Activated naive CD4-positive, alpha-beta T cell treated with anti-CD3 and anti-CD28 coated beads, Interleukin-2, amount 50 U/mL, for 72 hours (primary cell): ENCODE measurements around the gene THSD4. TPM values are rescaled to one million over a fixed set of nuclear protein-coding genes. Genes with fewer than 3 reads are reported as not detected.

ENCODE experiments used
- ATAC-seq, 2 donors: fragments of 150-1000 bp; cut with Tn5 transposase; 2 replicates each; pipeline ENCODE4 v1.10.0; 2021; ENCODE audit warnings: mild to moderate bottlenecking in 2 of 2, moderate library complexity in 2 of 2
- DNase-seq, 2 donors: peaks; one replicate each; pipeline ENCODE4 v3.0.0; 2021 to 2022; ENCODE audit warnings: low spot score in 2 of 2
- H3K27ac Mint-ChIP-seq, 2 donors: one replicate each; pipeline ENCODE4 v1.8.0; 2022; ENCODE audit warnings: mild to moderate bottlenecking in 2 of 2, mixed read lengths in 2 of 2
- H3K36me3 Mint-ChIP-seq, 2 donors: one replicate each; pipeline ENCODE4 v1.8.0; 2022; ENCODE audit warnings: mixed read lengths in 2 of 2
- H3K9me3 Mint-ChIP-seq, 2 donors: one replicate each; pipeline ENCODE4 v1.8.0; 2022; ENCODE audit warnings: mixed read lengths in 2 of 2
- total RNA-seq, 2 donors: library from RNA; stranded (reverse); gene quantifications; one replicate each; pipeline ENCODE4 v1.2.3, GENCODE V29; 2022

THSD4 gene
- total RNA-seq, 2 donors from 2014 or later = not detected

DNA sequence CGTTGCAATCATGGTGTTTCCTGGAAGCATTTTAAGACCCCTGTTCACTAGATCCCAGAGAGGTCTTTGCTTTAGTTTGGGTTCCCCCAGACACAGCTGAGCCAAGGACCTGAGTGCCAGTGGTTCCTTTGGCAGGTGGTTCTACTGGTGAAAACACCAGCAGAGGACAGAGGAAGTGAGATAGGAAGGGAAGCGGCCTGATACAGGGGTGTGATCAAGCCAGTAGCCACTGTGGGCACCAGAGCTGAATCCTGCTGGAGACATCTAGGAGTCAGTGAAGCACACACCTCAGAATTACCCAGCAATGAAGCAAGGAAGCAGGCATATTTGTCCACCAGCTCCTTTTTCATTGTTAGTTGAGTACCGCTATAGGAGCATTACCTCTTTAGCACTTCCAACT, 451.9 kb downstream of the THSD4 start:
- H3K27ac Mint-ChIP-seq = no peak overlapping the region
- H3K9me3 Mint-ChIP-seq = no peaks in the 10 kb centered on the region
- no peak for ATAC-seq
- no peaks in the 10 kb centered on the region for H3K36me3 Mint-ChIP-seq
- no peak for DNase-seq

GRCh38 chr15:71568227-71568626, 453.0 kb downstream of the THSD4 start:
- Mint-ChIP-seq H3K9me3 (no peaks in the 10 kb centered on the region), H3K36me3 (no peaks in the 10 kb centered on the region), H3K27ac (no peak overlapping the region)
- no peak for ATAC-seq
- no peak for DNase-seq

GRCh38 chr15:71570736-71571135, 455.5 kb downstream of the THSD4 start:
- no peak overlapping the region for H3K27ac Mint-ChIP-seq
- H3K9me3 Mint-ChIP-seq = no peaks in the 10 kb centered on the region
- H3K36me3 Mint-ChIP-seq = no peaks in the 10 kb centered on the region
- no peak for ATAC-seq
- no peak for DNase-seq

DNA sequence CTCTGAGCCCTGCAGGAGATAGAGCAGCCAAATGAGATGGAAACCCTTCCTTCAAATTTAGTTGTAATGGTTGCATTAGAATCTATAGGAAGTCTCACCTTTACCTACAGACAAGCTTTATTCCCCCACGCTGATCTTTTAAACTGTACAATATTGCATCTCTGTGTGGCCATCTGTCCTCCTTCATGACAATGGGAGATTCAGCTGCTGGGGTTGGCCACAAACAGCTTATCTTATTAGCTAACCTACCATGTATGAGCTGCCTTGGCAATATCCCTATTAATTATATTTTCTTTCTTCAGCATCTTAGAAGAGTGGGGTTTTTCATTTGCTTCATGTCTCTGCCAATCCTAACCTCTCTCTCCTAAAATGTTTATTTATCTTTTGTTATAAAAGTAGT, 456.4 kb downstream of the THSD4 start:
- Mint-ChIP-seq H3K27ac (no peak overlapping the region), H3K36me3 (no peaks in the 10 kb centered on the region), H3K9me3 (no peaks in the 10 kb centered on the region)
- ATAC-seq = no peak
- DNase-seq = no peak

DNA sequence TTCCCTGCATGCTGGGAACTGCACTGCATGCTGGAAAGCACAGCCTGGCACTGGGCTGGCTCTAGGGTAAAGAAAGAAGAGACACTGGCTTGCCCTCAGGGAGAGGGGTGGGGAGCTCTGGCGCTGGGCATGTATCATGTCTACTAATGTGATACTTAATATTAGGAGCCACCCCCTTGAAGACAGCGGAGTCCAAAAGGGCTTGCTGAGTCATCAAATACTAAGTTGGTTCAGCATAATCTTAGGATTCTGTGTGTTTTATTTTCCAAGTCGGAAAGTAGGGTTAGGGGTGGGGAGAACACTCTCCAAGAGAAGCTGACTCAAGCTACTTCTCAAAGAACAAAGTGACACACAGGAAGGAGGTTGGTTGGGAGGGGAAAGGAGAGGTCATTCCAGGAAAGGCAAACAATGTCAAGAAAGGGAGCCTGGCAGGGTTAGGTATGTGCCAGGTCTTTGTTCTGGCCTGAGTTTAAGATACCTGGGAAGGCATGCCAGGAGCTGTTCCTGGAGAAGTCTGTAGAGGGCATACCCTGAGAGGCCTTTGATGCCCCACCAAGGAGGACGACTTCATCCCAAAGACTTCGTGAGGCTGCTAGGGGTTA, 457.3 kb downstream of the THSD4 start:
- ATAC-seq (no peak), DNase-seq (no peak)
- no peak overlapping the region for H3K27ac Mint-ChIP-seq
- no peaks in the 10 kb centered on the region for H3K9me3 Mint-ChIP-seq
- H3K36me3 Mint-ChIP-seq = no peaks in the 10 kb centered on the region

DNA sequence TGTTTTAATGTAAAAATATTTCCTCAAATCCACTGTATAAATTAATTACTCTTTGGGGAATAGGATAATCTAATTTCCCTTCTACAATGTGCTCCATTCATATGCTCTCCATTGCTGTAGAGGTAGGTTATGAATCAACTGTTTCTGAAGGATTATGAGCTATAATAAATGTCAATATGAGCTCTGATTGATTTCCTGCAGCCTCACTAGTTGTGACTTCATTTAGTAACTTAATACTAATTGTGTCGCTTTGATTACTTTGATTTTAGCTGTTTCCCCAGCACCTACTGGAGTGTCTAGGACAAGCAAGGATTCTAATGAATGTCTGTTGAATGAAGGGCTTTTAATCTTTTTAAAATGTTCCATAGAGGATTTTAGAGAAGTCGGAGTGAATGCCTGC, 458.3 kb downstream of the THSD4 start:
- no peaks in the 10 kb centered on the region for H3K36me3 Mint-ChIP-seq
- no peak overlapping the region for H3K27ac Mint-ChIP-seq
- DNase-seq (no peak), ATAC-seq (no peak)
- H3K9me3 Mint-ChIP-seq = no peaks in the 10 kb centered on the region

DNA sequence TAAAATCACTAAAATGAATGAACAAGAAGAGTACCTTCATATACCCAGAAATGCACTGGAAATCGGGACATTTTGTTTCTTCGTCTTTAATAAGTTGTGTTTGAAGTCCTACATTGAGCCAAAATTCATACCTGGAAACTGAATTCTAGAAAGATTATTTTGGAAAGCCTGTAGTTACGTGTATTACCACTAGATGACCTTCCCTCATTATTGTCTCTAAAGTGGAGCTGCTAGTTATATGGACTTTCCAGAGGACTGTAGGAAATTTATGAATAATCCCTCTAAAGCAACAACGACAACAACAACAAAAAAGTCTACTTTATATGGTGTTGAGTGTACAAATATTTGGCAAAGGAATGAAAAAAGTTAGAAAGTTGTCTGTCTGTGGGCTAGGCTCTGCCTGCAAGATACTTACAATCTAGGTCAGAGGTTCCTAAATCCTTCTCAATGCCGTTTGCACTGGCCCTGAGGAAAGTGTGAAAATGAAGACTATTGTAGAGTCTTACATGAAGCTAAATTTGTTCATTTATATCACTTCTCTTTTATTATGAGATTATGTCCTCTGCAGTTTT, 460.3 kb downstream of the THSD4 start:
- ATAC-seq (no peak), DNase-seq (no peak)
- H3K36me3 Mint-ChIP-seq = no peaks in the 10 kb centered on the region
- H3K9me3 Mint-ChIP-seq = no peaks in the 10 kb centered on the region
- no peak overlapping the region for H3K27ac Mint-ChIP-seq

DNA sequence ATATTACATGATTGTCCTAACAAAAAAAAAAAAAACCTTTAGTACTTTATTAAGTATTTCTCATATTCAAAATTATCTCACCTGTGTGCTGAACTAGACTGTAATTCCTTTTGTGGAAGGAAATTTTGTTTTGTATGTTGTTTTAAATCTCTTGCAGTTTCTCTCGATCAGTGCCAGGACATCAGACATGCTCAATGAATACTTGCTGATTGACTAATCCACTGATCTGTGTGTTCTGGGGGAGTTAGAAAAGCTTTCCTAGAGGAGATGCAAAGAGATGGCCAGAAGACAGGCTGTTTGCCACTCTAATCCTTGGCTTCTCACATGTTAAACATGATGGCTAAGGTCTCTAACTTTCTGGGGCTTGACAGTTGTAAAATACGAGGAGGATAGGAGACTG, 461.8 kb downstream of the THSD4 start:
- no peak for DNase-seq
- H3K9me3 Mint-ChIP-seq = no peaks in the 10 kb centered on the region
- ATAC-seq = no peak

GRCh38 chr15:71581398-71581930, 466.2 kb downstream of the THSD4 start:
- Mint-ChIP-seq H3K27ac (no peak overlapping the region), H3K9me3 (peaks cover 14 to 17% of the 10 kb centered on the region in 2 donors), H3K36me3 (peaks cover 8 to 12% of the 10 kb centered on the region in 2 donors)
- no peak for ATAC-seq
- no peak for DNase-seq

More for the DNA sequence above, 461.8 kb downstream of the THSD4 start:
- H3K36me3 Mint-ChIP-seq = no peaks in the 10 kb centered on the region
- no peak overlapping the region for H3K27ac Mint-ChIP-seq

DNA sequence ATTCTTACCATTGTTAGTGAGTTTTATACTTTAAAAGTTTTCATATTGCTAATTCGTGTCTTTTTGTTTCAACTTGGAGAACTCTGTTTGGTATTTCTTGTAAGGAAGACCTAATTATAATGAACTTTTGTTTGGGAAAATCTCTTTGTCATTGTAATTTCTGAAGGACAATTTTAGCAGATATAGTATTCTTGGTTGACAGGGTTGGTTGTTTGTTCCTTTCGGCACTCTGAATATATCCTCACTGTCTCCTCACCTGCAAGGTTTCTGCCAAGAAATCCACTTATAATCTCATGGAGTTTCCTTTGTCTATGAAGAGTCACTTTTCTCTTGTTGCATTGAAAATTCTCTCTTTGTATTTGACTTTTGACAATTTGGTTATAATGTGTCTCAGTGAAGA, 469.9 kb downstream of the THSD4 start:
- DNase-seq (no peak), ATAC-seq (no peak)
- Mint-ChIP-seq H3K27ac (no peak overlapping the region), H3K9me3 (peaks cover 14 to 18% of the 10 kb centered on the region in 2 donors), H3K36me3 (peaks cover 8 to 16% of the 10 kb centered on the region in 2 donors)

- Mint-ChIP-seq H3K9me3 (peaks cover 14 to 18% of the 10 kb centered on the region in 2 donors), H3K27ac (no peak overlapping the region), H3K36me3 (peaks cover 8 to 16% of the 10 kb centered on the region in 2 donors)
- no peak for ATAC-seq
- no peak for DNase-seq
Measured at GRCh38 chr15:71586463-71586862, 471.2 kb downstream of the THSD4 start.

DNA sequence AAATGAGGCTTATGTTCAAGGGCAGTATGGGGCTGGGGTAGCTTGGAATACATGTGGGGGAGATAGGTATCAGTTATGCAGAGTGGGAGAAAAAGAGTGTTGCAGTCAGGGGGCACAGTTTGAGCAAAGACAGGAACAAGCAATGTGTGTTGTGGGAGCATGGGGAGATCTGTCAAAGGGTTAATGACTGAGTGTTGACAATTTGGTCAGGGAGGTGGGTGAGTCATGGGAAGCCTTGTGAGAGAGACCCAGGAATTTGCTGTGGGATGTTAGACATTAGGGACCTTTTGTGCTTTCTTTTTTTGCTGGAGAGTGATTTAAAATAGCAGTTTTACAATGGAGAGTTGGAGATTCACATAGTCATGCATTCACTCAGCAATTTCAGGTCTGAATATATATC, 473.5 kb downstream of the THSD4 start:
- peaks cover 8 to 16% of the 10 kb centered on the region in 2 donors for H3K36me3 Mint-ChIP-seq
- ATAC-seq (no peak), DNase-seq (no peak)
- H3K9me3 Mint-ChIP-seq = peaks cover 5 to 16% of the 10 kb centered on the region in 2 donors
- H3K27ac Mint-ChIP-seq = no peak overlapping the region

DNA sequence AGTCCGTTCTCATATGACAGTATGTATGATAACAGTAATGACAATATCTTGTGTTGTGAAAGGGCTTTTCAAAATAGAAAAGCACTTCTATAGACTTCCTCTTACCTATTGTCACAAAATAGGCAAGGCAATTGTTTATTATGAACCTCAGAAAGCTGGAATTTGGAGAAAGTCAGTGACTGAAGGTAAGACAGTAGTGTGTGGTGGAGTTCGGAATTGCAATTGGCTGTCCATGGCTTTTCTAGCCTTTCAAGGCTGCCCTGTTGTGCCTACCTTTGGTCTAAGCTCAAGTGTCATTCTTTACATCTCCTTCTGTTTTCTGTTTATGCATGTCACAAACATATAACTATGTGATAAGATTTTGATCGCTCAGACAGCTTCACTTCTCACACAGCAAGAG, 475.8 kb downstream of the THSD4 start:
- Mint-ChIP-seq H3K36me3 (peaks cover 0 to 8% of the 10 kb centered on the region in 2 donors), H3K27ac (no peak overlapping the region), H3K9me3 (peaks cover 0 to 5% of the 10 kb centered on the region in 2 donors)
- no peak for DNase-seq
- no peak for ATAC-seq

GRCh38 chr15:71592203-71592602, 476.9 kb downstream of the THSD4 start:
- ATAC-seq (no peak), DNase-seq (no peak)
- Mint-ChIP-seq H3K27ac (no peak overlapping the region), H3K36me3 (no peaks in the 10 kb centered on the region), H3K9me3 (no peaks in the 10 kb centered on the region)

DNA sequence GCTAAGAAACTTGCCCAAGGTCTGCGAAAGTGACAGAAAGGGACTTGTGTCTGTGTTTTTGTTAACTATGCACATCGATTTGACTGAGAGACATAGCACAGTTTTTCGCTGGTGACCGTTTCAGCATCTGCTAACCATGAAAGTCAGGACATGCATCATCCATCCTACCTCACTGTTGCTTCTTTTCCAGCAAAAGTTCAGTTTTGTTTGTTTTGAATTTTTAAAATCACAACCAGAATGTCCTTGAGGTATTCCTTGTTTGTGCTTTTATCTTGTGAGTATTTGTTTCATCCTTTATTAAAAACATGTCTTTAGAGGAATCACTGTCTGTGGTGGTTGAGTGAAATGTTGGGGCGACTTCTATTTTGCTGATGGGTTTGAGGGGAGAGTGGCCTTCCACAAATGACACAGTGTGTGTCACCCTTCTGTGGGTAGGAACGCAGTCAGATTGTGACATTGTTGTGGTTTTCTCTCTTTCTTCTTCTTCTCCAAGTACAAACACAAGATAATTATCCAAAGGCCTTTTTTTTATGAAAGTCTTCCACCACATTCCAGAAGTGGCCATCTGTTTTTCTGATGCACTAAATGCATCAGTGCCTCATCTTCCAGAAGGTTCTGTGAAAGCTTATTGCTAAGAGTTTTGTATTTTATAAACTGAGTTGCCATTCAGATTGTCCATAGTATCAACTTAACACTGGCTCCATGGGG, 480.7 kb downstream of the THSD4 start:
- H3K9me3 Mint-ChIP-seq = no peaks in the 10 kb centered on the region
- no peak for DNase-seq
- no peaks in the 10 kb centered on the region for H3K36me3 Mint-ChIP-seq
- no peak for ATAC-seq
- H3K27ac Mint-ChIP-seq = no peak overlapping the region

DNA sequence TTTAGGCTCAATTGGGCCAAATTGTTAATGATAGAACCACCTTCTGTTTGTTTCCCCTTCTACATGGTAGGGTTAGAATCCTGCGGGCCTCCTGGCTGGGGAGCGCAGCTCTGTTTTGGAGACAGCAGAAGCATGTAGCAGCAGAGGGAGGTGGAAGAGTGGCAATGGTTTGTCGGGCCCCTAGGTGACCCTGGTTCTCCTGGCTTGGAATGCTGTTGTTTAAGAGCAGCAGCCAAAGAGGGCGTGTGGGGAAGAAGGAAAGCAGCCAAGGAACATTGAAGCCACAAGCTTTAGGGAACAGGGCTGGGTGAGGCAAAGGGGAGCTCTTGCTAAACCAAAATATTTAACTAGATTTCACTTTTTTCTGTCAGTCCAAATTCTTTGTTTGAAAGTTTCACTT, 481.4 kb downstream of the THSD4 start:
- Mint-ChIP-seq H3K36me3 (no peaks in the 10 kb centered on the region), H3K9me3 (no peaks in the 10 kb centered on the region), H3K27ac (no peak overlapping the region)
- ATAC-seq = no peak
- DNase-seq = no peak

DNA sequence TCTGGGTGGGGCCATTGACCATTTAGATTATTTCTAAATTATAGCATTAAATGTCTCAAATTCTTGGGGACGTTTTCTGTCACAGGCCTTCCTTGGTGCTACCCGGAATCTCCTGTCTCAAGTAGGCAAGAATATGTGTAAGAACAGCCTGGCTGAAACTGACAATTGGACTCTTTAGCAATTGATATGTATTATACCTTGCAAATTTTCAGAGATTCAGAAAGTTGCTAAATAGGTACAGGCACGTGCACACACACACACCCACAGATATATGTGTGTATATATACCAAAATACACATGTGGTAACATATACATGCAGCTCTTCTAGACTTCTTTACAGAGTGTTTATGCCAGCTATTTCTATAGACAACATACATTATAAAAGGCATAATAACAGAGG, 481.9 kb downstream of the THSD4 start:
- H3K27ac Mint-ChIP-seq = no peak overlapping the region
- no peaks in the 10 kb centered on the region for H3K36me3 Mint-ChIP-seq
- ATAC-seq = no peak
- DNase-seq = no peak
- no peaks in the 10 kb centered on the region for H3K9me3 Mint-ChIP-seq

DNA sequence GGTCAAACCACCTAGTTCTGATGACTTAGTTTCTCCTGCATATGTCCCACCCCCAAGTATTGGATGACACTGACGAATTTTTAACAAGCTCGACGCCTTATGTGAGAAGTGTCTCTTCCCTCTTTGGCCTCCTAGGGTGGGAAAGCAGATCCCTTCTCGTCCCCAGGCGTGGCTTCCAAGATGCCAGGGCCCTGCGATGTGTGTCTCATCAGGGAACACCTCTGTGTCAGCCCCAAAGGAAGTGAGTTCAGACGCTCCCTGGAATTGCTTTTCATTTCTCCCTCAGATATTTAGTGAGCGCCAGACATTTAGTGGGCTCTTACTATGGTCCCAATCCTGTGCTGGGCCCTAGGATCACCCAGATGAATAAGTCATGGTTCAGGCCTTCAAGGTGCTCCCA, 482.4 kb downstream of the THSD4 start:
- ATAC-seq = no peak
- H3K9me3 Mint-ChIP-seq = no peaks in the 10 kb centered on the region
- no peak overlapping the region for H3K27ac Mint-ChIP-seq
- no peaks in the 10 kb centered on the region for H3K36me3 Mint-ChIP-seq
- no peak for DNase-seq
